Measurements from ENCODE around the gene CUL2.
"Not testable (repeated sequence)": the region's sequence is repeated elsewhere in the genome, so short reads cannot be mapped to it uniquely, and the experiment has no call there.

Gene CUL2

GRCh38 chr10:34972591-34972990, 117.5 kb downstream of the CUL2 start:
- H3K27ac ChIP-seq; H3K9ac ChIP-seq (ENCODE audit: insufficient read length); DNase-seq (ENCODE audit: low read depth, low spot score); H3K36me3 ChIP-seq (ENCODE audit: insufficient read depth, low read length); H3K9me3 ChIP-seq (ENCODE audit: low read depth, low read length); H3K4me3 ChIP-seq: not testable (repeated sequence)

- H3K4me3 ChIP-seq; DNase-seq (ENCODE audit: low read depth, low spot score); H3K9ac ChIP-seq (ENCODE audit: insufficient read length); H3K9me3 ChIP-seq (ENCODE audit: low read depth, low read length); H3K36me3 ChIP-seq (ENCODE audit: insufficient read depth, low read length); H3K27ac ChIP-seq: not testable (repeated sequence)
These were observed 118.4 kb downstream of the CUL2 start for GRCh38 chr10:34971606-34972334.

- Histone ChIP-seq H3K36me3 (ENCODE audit: insufficient read depth, low read length) (no peaks in the 10 kb centered on the region), H3K9me3 (ENCODE audit: low read depth, low read length) (no peaks in the 10 kb centered on the region), H3K27ac (no peak overlapping the region), H3K4me3 (no peak overlapping the region), H3K9ac (ENCODE audit: insufficient read length) (no peak overlapping the region)
- no peak for DNase-seq (ENCODE audit: low read depth, low spot score)
- TF ChIP-seq EZH2 (IDR thresholded peaks at IDR 0.05) (no peak), FOXP2 (optimal IDR thresholded peaks at IDR 0.05; ENCODE audit: control extremely low read depth, extremely low read length, insufficient read depth) (no peak), POLR2AphosphoS5 (IDR thresholded peaks at IDR 0.05; ENCODE audit: borderline replicate concordance, low read depth, low read length) (no peak)
These were observed 121.0 kb downstream of the CUL2 start for GRCh38 chr10:34969171-34969570.

- DNase-seq (ENCODE audit: low read depth, low spot score): no peak
- H3K36me3 ChIP-seq (ENCODE audit: insufficient read depth, low read length): no peaks in the 10 kb centered on the region
- no peak overlapping the region for H3K4me3 ChIP-seq
- H3K27ac ChIP-seq: no peak overlapping the region
- H3K9ac ChIP-seq (ENCODE audit: insufficient read length): no peak overlapping the region
- no peaks in the 10 kb centered on the region for H3K9me3 ChIP-seq (ENCODE audit: low read depth, low read length)
- no peak for TF ChIP-seq FOXP2 (optimal IDR thresholded peaks at IDR 0.05; ENCODE audit: control extremely low read depth, extremely low read length, insufficient read depth)
- no peak for TF ChIP-seq EZH2 (IDR thresholded peaks at IDR 0.05)
- TF ChIP-seq POLR2AphosphoS5 (IDR thresholded peaks at IDR 0.05; ENCODE audit: borderline replicate concordance, low read depth, low read length): no peak
These were observed 122.7 kb downstream of the CUL2 start for GRCh38 chr10:34967335-34967880.

GRCh38 chr10:34966451-34966850, 123.7 kb downstream of the CUL2 start:
- TF ChIP-seq FOXP2 (optimal IDR thresholded peaks at IDR 0.05; ENCODE audit: control extremely low read depth, extremely low read length, insufficient read depth) (no peak), EZH2 (IDR thresholded peaks at IDR 0.05) (no peak), POLR2AphosphoS5 (IDR thresholded peaks at IDR 0.05; ENCODE audit: borderline replicate concordance, low read depth, low read length) (no peak)
- H3K36me3 ChIP-seq (ENCODE audit: insufficient read depth, low read length): no peaks in the 10 kb centered on the region
- no peak overlapping the region for H3K9ac ChIP-seq (ENCODE audit: insufficient read length)
- H3K4me3 ChIP-seq: no peak overlapping the region
- no peak overlapping the region for H3K27ac ChIP-seq
- H3K9me3 ChIP-seq (ENCODE audit: low read depth, low read length): no peaks in the 10 kb centered on the region
- no peak for DNase-seq (ENCODE audit: low read depth, low spot score)

- H3K36me3 ChIP-seq (ENCODE audit: insufficient read depth, low read length): no peaks in the 10 kb centered on the region
- no peak overlapping the region for H3K9ac ChIP-seq (ENCODE audit: insufficient read length)
- H3K27ac ChIP-seq: no peak overlapping the region
- H3K9me3 ChIP-seq (ENCODE audit: low read depth, low read length): no peaks in the 10 kb centered on the region
- H3K4me3 ChIP-seq: no peak overlapping the region
- DNase-seq (ENCODE audit: low read depth, low spot score): no peak
- no peak for TF ChIP-seq EZH2 (IDR thresholded peaks at IDR 0.05)
- TF ChIP-seq POLR2AphosphoS5 (IDR thresholded peaks at IDR 0.05; ENCODE audit: borderline replicate concordance, low read depth, low read length): no peak
- no peak for TF ChIP-seq FOXP2 (optimal IDR thresholded peaks at IDR 0.05; ENCODE audit: control extremely low read depth, extremely low read length, insufficient read depth)
These were observed 124.1 kb downstream of the CUL2 start for GRCh38 chr10:34966040-34966439.

GRCh38 chr10:34964166-34964800, 125.9 kb downstream of the CUL2 start:
- Histone ChIP-seq H3K9me3 (ENCODE audit: low read depth, low read length) (no peaks in the 10 kb centered on the region), H3K36me3 (ENCODE audit: insufficient read depth, low read length) (no peaks in the 10 kb centered on the region), H3K4me3 (no peak overlapping the region), H3K27ac (no peak overlapping the region), H3K9ac (ENCODE audit: insufficient read length) (no peak overlapping the region)
- TF ChIP-seq POLR2AphosphoS5 (IDR thresholded peaks at IDR 0.05; ENCODE audit: borderline replicate concordance, low read depth, low read length) (no peak), FOXP2 (optimal IDR thresholded peaks at IDR 0.05; ENCODE audit: control extremely low read depth, extremely low read length, insufficient read depth) (no peak)
- no peak for DNase-seq (ENCODE audit: low read depth, low spot score)

- Histone ChIP-seq H3K9ac (ENCODE audit: insufficient read length) (no peak overlapping the region), H3K27ac (no peak overlapping the region), H3K36me3 (ENCODE audit: insufficient read depth, low read length) (no peaks in the 10 kb centered on the region), H3K4me3 (no peak overlapping the region), H3K9me3 (ENCODE audit: low read depth, low read length) (no peaks in the 10 kb centered on the region)
- no peak for TF ChIP-seq POLR2AphosphoS5 (IDR thresholded peaks at IDR 0.05; ENCODE audit: borderline replicate concordance, low read depth, low read length)
- no peak for TF ChIP-seq EZH2 (IDR thresholded peaks at IDR 0.05)
- TF ChIP-seq FOXP2 (optimal IDR thresholded peaks at IDR 0.05; ENCODE audit: control extremely low read depth, extremely low read length, insufficient read depth): no peak
- no peak for DNase-seq (ENCODE audit: low read depth, low spot score)
These were observed 127.3 kb downstream of the CUL2 start for GRCh38 chr10:34962866-34963265.

- no peak overlapping the region for H3K9ac ChIP-seq (ENCODE audit: insufficient read length)
- no peaks in the 10 kb centered on the region for H3K36me3 ChIP-seq (ENCODE audit: insufficient read depth, low read length)
- H3K9me3 ChIP-seq (ENCODE audit: low read depth, low read length): no peaks in the 10 kb centered on the region
- no peak overlapping the region for H3K27ac ChIP-seq
- no peak overlapping the region for H3K4me3 ChIP-seq
- no peak for DNase-seq (ENCODE audit: low read depth, low spot score)
- no peak for TF ChIP-seq FOXP2 (optimal IDR thresholded peaks at IDR 0.05; ENCODE audit: control extremely low read depth, extremely low read length, insufficient read depth)
- no peak for TF ChIP-seq POLR2AphosphoS5 (IDR thresholded peaks at IDR 0.05; ENCODE audit: borderline replicate concordance, low read depth, low read length)
- TF ChIP-seq EZH2 (IDR thresholded peaks at IDR 0.05): no peak
These were observed 129.2 kb downstream of the CUL2 start for GRCh38 chr10:34960983-34961382.

Measured in SK-N-MC (cell line).